Ascending aorta (tissue), 2 donors: Measurements from ENCODE around the gene SKAP1. TPM values are rescaled to one million over a fixed set of nuclear protein-coding genes. Genes with fewer than 3 reads are reported as not detected.

Experiments used
- DNase-seq, 2 donors: peaks; one replicate each; pipeline ENCODE4 v3.0.0-alpha.2; 2019; ENCODE audit warnings: low spot score in 2 of 2
- H3K27ac ChIP-seq, 2 donors: fragments of 200-600 bp; sonication (generic); one replicate each; pipeline ENCODE4 v1.5.1; 2016 to 2017; ENCODE audit warnings: mild to moderate bottlenecking in 1 of 2
- H3K27me3 ChIP-seq: fragments of 200-600 bp; sonication (generic); one replicate; pipeline ENCODE4 v1.5.1; 2017
- H3K36me3 ChIP-seq, 2 donors: fragments of 200-600 bp; sonication (generic); one replicate each; pipeline ENCODE4 v1.5.1; 2016
- H3K4me1 ChIP-seq, 2 donors: fragments of 200-600 bp; sonication (generic); one replicate each; pipeline ENCODE4 v1.5.1; 2016 to 2017; ENCODE audit warnings: mild to moderate bottlenecking in 1 of 2
- H3K4me3 ChIP-seq, 2 donors: fragments of 200-600 bp; sonication (generic); one replicate each; pipeline ENCODE4 v1.5.1; 2016 to 2017; ENCODE audit warnings: mild to moderate bottlenecking in 1 of 2
- H3K9me3 ChIP-seq, 2 donors: fragments of 200-600 bp; sonication (generic); one replicate each; pipeline ENCODE4 v1.5.1; 2016
- CTCF ChIP-seq, 3 experiments: fragments of 200-600 bp in 2 of 3; fragments of 450-650 bp in 1 of 3; sonication (generic) in 2 of 3; IDR thresholded peaks; one replicate each; pipeline ENCODE4 v1.5.1; 2016 to 2019; ENCODE audit warnings: antibody characterized with exemption in 3 of 3, mild to moderate bottlenecking in 1 of 3, moderate library complexity in 1 of 3
- intact Hi-C: fragments of 100-400 bp; cut with DNase I; formaldehyde crosslinking; loops from one replicate; pipeline ENCODE4 v1.15.1; 2023
- total RNA-seq: library from RNA; depleted of rRNA; stranded (reverse); fragments of >200 nt; gene quantifications from one replicate; pipeline ENCODE4 v1.1.0, GENCODE V29; 2016

Gene SKAP1
- total RNA-seq, 1 donor from 2014 or later, result not detected

GRCh38 chr17:48259694-48260291 lies 170.2 kb downstream of the SKAP1 start:
- H3K27me3 ChIP-seq, result no peaks in the 10 kb centered on the region
- DNase-seq, result no peak
- intact Hi-C loops, result no loop called here

GRCh38 chr17:48258331-48258730 lies 171.7 kb downstream of the SKAP1 start:
- no peak overlapping the region for H3K27ac ChIP-seq
- no peak for DNase-seq
- no peaks in the 10 kb centered on the region for H3K4me1 ChIP-seq
- H3K36me3 ChIP-seq, result no peaks in the 10 kb centered on the region
- intact Hi-C loops, result no loop called here
- no peak for TF ChIP-seq CTCF (IDR thresholded peaks at IDR 0.05)
- H3K27me3 ChIP-seq, result no peaks in the 10 kb centered on the region
- no peak overlapping the region for H3K4me3 ChIP-seq
- H3K9me3 ChIP-seq, result no peaks in the 10 kb centered on the region

More at GRCh38 chr17:48259694-48260291, 170.2 kb downstream of the SKAP1 start:
- Histone ChIP-seq H3K4me3 (no peak overlapping the region), H3K9me3 (no peaks in the 10 kb centered on the region), H3K36me3 (no peaks in the 10 kb centered on the region), H3K27ac (no peak overlapping the region), H3K4me1 (no peaks in the 10 kb centered on the region)
- peak in 1 of 3 experiments; percentile 34 for TF ChIP-seq CTCF (IDR thresholded peaks at IDR 0.05)

GRCh38 chr17:48255759-48256158 lies 174.3 kb downstream of the SKAP1 start:
- no peaks in the 10 kb centered on the region for H3K27me3 ChIP-seq
- no peaks in the 10 kb centered on the region for H3K9me3 ChIP-seq
- DNase-seq, result no peak
- H3K4me3 ChIP-seq, result no peak overlapping the region
- H3K36me3 ChIP-seq, result no peaks in the 10 kb centered on the region
- intact Hi-C loops, result no loop called here
- no peaks in the 10 kb centered on the region for H3K4me1 ChIP-seq
- H3K27ac ChIP-seq, result no peak overlapping the region
- TF ChIP-seq CTCF (IDR thresholded peaks at IDR 0.05), result no peak

GRCh38 chr17:48254896-48255295 lies 175.1 kb downstream of the SKAP1 start:
- H3K9me3 ChIP-seq, result no peaks in the 10 kb centered on the region
- H3K36me3 ChIP-seq, result no peaks in the 10 kb centered on the region
- no peak overlapping the region for H3K4me3 ChIP-seq
- no peak for DNase-seq
- no peaks in the 10 kb centered on the region for H3K4me1 ChIP-seq
- H3K27me3 ChIP-seq, result no peaks in the 10 kb centered on the region
- intact Hi-C loops, result no loop called here
- no peak for TF ChIP-seq CTCF (IDR thresholded peaks at IDR 0.05)
- H3K27ac ChIP-seq, result no peak overlapping the region

GRCh38 chr17:48253975-48254374 lies 176.0 kb downstream of the SKAP1 start:
- no peaks in the 10 kb centered on the region for H3K9me3 ChIP-seq
- no peaks in the 10 kb centered on the region for H3K36me3 ChIP-seq
- no peak for TF ChIP-seq CTCF (IDR thresholded peaks at IDR 0.05)
- intact Hi-C loops, result no loop called here
- H3K4me3 ChIP-seq, result no peak overlapping the region
- no peak for DNase-seq
- H3K4me1 ChIP-seq, result no peaks in the 10 kb centered on the region
- H3K27ac ChIP-seq, result no peak overlapping the region
- no peaks in the 10 kb centered on the region for H3K27me3 ChIP-seq

GRCh38 chr17:48251950-48252349 lies 178.1 kb downstream of the SKAP1 start:
- no peak overlapping the region for H3K4me3 ChIP-seq
- H3K36me3 ChIP-seq, result no peaks in the 10 kb centered on the region
- no peaks in the 10 kb centered on the region for H3K4me1 ChIP-seq
- TF ChIP-seq CTCF (IDR thresholded peaks at IDR 0.05), result no peak
- H3K9me3 ChIP-seq, result no peaks in the 10 kb centered on the region
- no peaks in the 10 kb centered on the region for H3K27me3 ChIP-seq
- intact Hi-C loops, result no loop called here
- no peak overlapping the region for H3K27ac ChIP-seq
- DNase-seq, result no peak
